Panc1 (cell line): ENCODE measurements around the gene ATP9A.

Experiments
- POLR2AphosphoS5 ChIP-seq: IDR thresholded peaks from 2 replicates; pipeline ENCODE4 v1.6.1; 2012; ENCODE audit warnings: mild to moderate bottlenecking, low read depth, low read length, moderate library complexity
- SIN3A ChIP-seq: IDR thresholded peaks from 2 replicates; pipeline ENCODE4 v1.6.1; 2012; ENCODE audit warnings: low read depth, mild to moderate bottlenecking, low read length, moderate library complexity, borderline replicate concordance; ENCODE audit not compliant: insufficient read depth
- TCF7L2 ChIP-seq: IDR thresholded peaks from 2 replicates; pipeline ENCODE4 v1.6.1; 2011; ENCODE audit warnings: mild to moderate bottlenecking, low read depth, low read length, inconsistent platforms
- TF ChIP-seq, protein P1 (sequence below): fragments of 450-650 bp; IDR thresholded peaks from 2 replicates; pipeline ENCODE4 v1.5.1; 2017; ENCODE audit warnings: mild to moderate bottlenecking
- TF ChIP-seq, protein P2 (sequence below), 2 experiments: IDR thresholded peaks; 2 replicates each; pipeline ENCODE4 v1.6.1; 2011 to 2012; ENCODE audit warnings: low read depth in 2 of 2, control low read depth in 1 of 2, low read length in 1 of 2, mild to moderate bottlenecking in 1 of 2, moderate library complexity in 1 of 2; ENCODE audit not compliant: insufficient read depth in 1 of 2

DNA sequence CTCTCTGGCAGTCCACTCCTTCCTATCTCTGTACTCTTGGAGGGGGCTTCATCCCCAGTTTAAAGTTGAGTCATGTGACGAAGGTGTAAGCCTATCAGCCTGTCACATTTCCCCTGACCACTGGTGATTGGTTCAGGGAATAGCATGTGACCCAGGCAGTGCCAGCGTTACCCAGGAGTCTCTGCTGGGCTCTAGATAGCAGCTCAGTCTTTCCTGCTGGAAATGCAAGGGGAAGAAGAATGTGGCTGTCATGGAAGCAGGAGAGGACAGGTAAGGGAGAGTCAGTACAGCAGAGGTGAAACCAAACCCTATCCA is 190.1 kb downstream of the ATP9A start:
- TF ChIP-seq, protein P1, sequence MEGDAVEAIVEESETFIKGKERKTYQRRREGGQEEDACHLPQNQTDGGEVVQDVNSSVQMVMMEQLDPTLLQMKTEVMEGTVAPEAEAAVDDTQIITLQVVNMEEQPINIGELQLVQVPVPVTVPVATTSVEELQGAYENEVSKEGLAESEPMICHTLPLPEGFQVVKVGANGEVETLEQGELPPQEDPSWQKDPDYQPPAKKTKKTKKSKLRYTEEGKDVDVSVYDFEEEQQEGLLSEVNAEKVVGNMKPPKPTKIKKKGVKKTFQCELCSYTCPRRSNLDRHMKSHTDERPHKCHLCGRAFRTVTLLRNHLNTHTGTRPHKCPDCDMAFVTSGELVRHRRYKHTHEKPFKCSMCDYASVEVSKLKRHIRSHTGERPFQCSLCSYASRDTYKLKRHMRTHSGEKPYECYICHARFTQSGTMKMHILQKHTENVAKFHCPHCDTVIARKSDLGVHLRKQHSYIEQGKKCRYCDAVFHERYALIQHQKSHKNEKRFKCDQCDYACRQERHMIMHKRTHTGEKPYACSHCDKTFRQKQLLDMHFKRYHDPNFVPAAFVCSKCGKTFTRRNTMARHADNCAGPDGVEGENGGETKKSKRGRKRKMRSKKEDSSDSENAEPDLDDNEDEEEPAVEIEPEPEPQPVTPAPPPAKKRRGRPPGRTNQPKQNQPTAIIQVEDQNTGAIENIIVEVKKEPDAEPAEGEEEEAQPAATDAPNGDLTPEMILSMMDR = no peak
- TF ChIP-seq POLR2AphosphoS5 = no peak
- no peak for TF ChIP-seq TCF7L2
- TF ChIP-seq, protein P2, sequence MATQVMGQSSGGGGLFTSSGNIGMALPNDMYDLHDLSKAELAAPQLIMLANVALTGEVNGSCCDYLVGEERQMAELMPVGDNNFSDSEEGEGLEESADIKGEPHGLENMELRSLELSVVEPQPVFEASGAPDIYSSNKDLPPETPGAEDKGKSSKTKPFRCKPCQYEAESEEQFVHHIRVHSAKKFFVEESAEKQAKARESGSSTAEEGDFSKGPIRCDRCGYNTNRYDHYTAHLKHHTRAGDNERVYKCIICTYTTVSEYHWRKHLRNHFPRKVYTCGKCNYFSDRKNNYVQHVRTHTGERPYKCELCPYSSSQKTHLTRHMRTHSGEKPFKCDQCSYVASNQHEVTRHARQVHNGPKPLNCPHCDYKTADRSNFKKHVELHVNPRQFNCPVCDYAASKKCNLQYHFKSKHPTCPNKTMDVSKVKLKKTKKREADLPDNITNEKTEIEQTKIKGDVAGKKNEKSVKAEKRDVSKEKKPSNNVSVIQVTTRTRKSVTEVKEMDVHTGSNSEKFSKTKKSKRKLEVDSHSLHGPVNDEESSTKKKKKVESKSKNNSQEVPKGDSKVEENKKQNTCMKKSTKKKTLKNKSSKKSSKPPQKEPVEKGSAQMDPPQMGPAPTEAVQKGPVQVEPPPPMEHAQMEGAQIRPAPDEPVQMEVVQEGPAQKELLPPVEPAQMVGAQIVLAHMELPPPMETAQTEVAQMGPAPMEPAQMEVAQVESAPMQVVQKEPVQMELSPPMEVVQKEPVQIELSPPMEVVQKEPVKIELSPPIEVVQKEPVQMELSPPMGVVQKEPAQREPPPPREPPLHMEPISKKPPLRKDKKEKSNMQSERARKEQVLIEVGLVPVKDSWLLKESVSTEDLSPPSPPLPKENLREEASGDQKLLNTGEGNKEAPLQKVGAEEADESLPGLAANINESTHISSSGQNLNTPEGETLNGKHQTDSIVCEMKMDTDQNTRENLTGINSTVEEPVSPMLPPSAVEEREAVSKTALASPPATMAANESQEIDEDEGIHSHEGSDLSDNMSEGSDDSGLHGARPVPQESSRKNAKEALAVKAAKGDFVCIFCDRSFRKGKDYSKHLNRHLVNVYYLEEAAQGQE (IDR thresholded peaks at IDR 0.05; ENCODE audit: insufficient read depth in 1 of 2, low read depth in 2 of 2, low read length in 1 of 2) = no peak
- no peak for TF ChIP-seq SIN3A
